Lower leg skin (tissue), 4 donors: ENCODE data around the gene FOXS1. TPM values are rescaled to one million over a fixed set of nuclear protein-coding genes. Genes with fewer than 3 reads are reported as not detected.

ENCODE experiments used
- DNase-seq, 2 donors: peaks; one replicate each; pipeline ENCODE4 v3.0.0-alpha.2; 2019; ENCODE audit warnings: low spot score in 2 of 2
- H3K4me3 ChIP-seq: fragments of 200-600 bp; sonication (generic); 2 replicates; pipeline ENCODE4 v1.5.1; 2017; ENCODE audit warnings: mild to moderate bottlenecking, low read depth; ENCODE audit not compliant: poor library complexity, severe bottlenecking
- CTCF ChIP-seq, 3 donors: fragments of 450-650 bp; IDR thresholded peaks; one replicate each; pipeline ENCODE4 v1.5.1; 2016; ENCODE audit warnings: antibody characterized with exemption in 3 of 3, mild to moderate bottlenecking in 3 of 3, moderate library complexity in 2 of 3
- POLR2A ChIP-seq, 2 donors: fragments of 450-650 bp; IDR thresholded peaks; one replicate each; pipeline ENCODE4 v1.6.1; 2016 to 2017; ENCODE audit warnings: antibody characterized with exemption in 2 of 2, mild to moderate bottlenecking in 1 of 2, moderate library complexity in 1 of 2
- WGBS, 2 donors: methylation state at CpG; one replicate each; pipeline ENCODE4 v1.1.5; 2018; 5-methylcytosine and 5-hydroxymethylcytosine counted together
- intact Hi-C: fragments of 100-400 bp; cut with DNase I; formaldehyde crosslinking; loops from one replicate; pipeline ENCODE4 v1.15.0; 2023; ENCODE audit warnings: low total_unique reads
- total RNA-seq, 4 donors: library from RNA; depleted of rRNA; stranded (reverse); fragments of >200 nt; gene quantifications; one replicate each; pipeline ENCODE4 v1.1.0, GENCODE V29; 2016

The FOXS1 gene
- total RNA-seq, 4 donors from 2014 or later = 0.44 to 0.97 TPM; not detected in 2

GRCh38 chr20:31869942-31870725, 24.7 kb upstream of the FOXS1 start, which contains the start of the genes DUSP15 and TTLL9:
Gene DUSP15, minus strand, starts transcription at chr20:31870527. Its CDS starts 190 bp downstream, at chr20:31870337.
Gene TTLL9, plus strand, starts transcription at chr20:31870634. Its CDS starts 493 bp downstream, at chr20:31871127.
- intact Hi-C loops = no loop called here
- peak within 1 kb of the TSS; percentile 47 for H3K4me3 ChIP-seq
- 1 to 2% methylated on average over 37 to 63 of the region's 80 CpGs for WGBS, 2 donors
- TF ChIP-seq CTCF (IDR thresholded peaks at IDR 0.05) (no peak), POLR2A (IDR thresholded peaks at IDR 0.05) (no peak)
- DNase-seq = peak in 1 of 2 donors; percentile 89

- 19 to 21% methylated on average over 1 of the region's 1 CpG for WGBS, 2 donors
- intact Hi-C loops = no loop called here
- TF ChIP-seq CTCF (IDR thresholded peaks at IDR 0.05) = no peak
- TF ChIP-seq POLR2A (IDR thresholded peaks at IDR 0.05) = no peak
- no peak for DNase-seq
- no peak overlapping the region for H3K4me3 ChIP-seq
Observed at GRCh38 chr20:31869673-31869941, 24.2 kb upstream of the FOXS1 start.

GRCh38 chr20:31868853-31869672, 23.7 kb upstream of the FOXS1 start:
- intact Hi-C loops = no loop called here
- 72 to 75% methylated on average over 7 to 12 of the region's 12 CpGs for WGBS, 2 donors
- no peak overlapping the region for H3K4me3 ChIP-seq
- TF ChIP-seq CTCF (IDR thresholded peaks at IDR 0.05) = no peak
- no peak for TF ChIP-seq POLR2A (IDR thresholded peaks at IDR 0.05)
- DNase-seq = peak in 1 of 2 donors; percentile 78

- H3K4me3 ChIP-seq = no peak overlapping the region
- intact Hi-C loops = no loop called here
- no peak for TF ChIP-seq CTCF (IDR thresholded peaks at IDR 0.05)
- TF ChIP-seq POLR2A (IDR thresholded peaks at IDR 0.05) = no peak
- 77 to 78% methylated on average over 3 of the region's 3 CpGs for WGBS, 2 donors
- no peak for DNase-seq
Observed at GRCh38 chr20:31866221-31866620, 20.8 kb upstream of the FOXS1 start.

GRCh38 chr20:31864521-31865400, 19.4 kb upstream of the FOXS1 start:
- DNase-seq = peak in 1 of 2 donors; percentile 50
- intact Hi-C loops = no loop called here
- H3K4me3 ChIP-seq = no peak overlapping the region
- 82 to 96% methylated on average over 12 of the region's 12 CpGs for WGBS, 2 donors
- TF ChIP-seq POLR2A (IDR thresholded peaks at IDR 0.05) (no peak), CTCF (IDR thresholded peaks at IDR 0.05) (no peak)
